K562 (cell line): ENCODE measurements around the gene CRYBG3.

ENCODE experiments used
- ADNP ChIP-seq: fragments of 200-800 bp; sonication (Bioruptor generic); IDR thresholded peaks from 2 replicates; pipeline ENCODE4 v1.6.1; 2016; ENCODE audit warnings: missing genetic modification characterization, missing compliant biosample characterization
- CTCF ChIP-seq, 3 experiments: IDR thresholded peaks in 2 of 3; conservative IDR thresholded peaks in 1 of 3; 2 replicates each; pipeline ENCODE4 v1.5.1; 2011 to 2012; ENCODE audit warnings: low read length in 3 of 3, mild to moderate bottlenecking in 3 of 3, control low read depth in 2 of 3, improper control_type of control experiment in 1 of 3, inconsistent platforms in 1 of 3, low read depth in 1 of 3, mixed read lengths in 1 of 3, moderate library complexity in 1 of 3; ENCODE audit not compliant: insufficient read depth in 2 of 3
- DNMT1 ChIP-seq: fragments of 450-650 bp; IDR thresholded peaks from 2 replicates; pipeline ENCODE4 v1.6.1; 2016; ENCODE audit warnings: antibody characterized with exemption, mild to moderate bottlenecking
- HDAC8 ChIP-seq: fragments of 450-650 bp; IDR thresholded peaks from 2 replicates; pipeline ENCODE4 v1.6.1; 2016; ENCODE audit warnings: mild to moderate bottlenecking, missing genetic modification characterization, moderate library complexity, missing compliant biosample characterization
- HNRNPK ChIP-seq: fragments of 200-400 bp; formaldehyde crosslinking; IDR thresholded peaks from one replicate; pipeline ENCODE4 v1.6.1; 2018; ENCODE audit warnings: mild to moderate bottlenecking, low read depth, low read length; ENCODE audit not compliant: poor library complexity, severe bottlenecking
- NFIC ChIP-seq: fragments of 450-650 bp; IDR thresholded peaks from 2 replicates; pipeline ENCODE4 v1.6.1; 2017; ENCODE audit warnings: mild to moderate bottlenecking, inconsistent platforms
- NR3C1 ChIP-seq: sonication (generic); formaldehyde crosslinking; IDR thresholded peaks from 2 replicates; pipeline ENCODE4 v1.8.1; 2022; ENCODE audit warnings: missing genetic modification reagents
- POLR2A ChIP-seq: fragments of 450-650 bp; conservative IDR thresholded peaks from 2 replicates; pipeline ENCODE4 v1.6.1; 2016
- POLR2AphosphoS5 ChIP-seq: IDR thresholded peaks from 2 replicates; pipeline ENCODE4 v1.6.1; 2011; ENCODE audit warnings: mild to moderate bottlenecking, low read depth, low read length, moderate library complexity; ENCODE audit not compliant: control insufficient read depth, insufficient read depth
- RCOR1 ChIP-seq, 2 experiments: IDR thresholded peaks; 2 replicates each; pipeline ENCODE4 v1.6.1; 2012; ENCODE audit warnings: low read depth in 2 of 2, low read length in 2 of 2, borderline replicate concordance in 1 of 2, improper control_type of control experiment in 1 of 2
- SAFB2 ChIP-seq: fragments of 200-400 bp; formaldehyde crosslinking; IDR thresholded peaks from 2 replicates; pipeline ENCODE4 v1.6.1; 2018; ENCODE audit warnings: borderline replicate concordance, low read length, low read depth, moderate library complexity; ENCODE audit not compliant: severe bottlenecking
- STAT6 ChIP-seq: sonication (generic); formaldehyde crosslinking; IDR thresholded peaks from 2 replicates; pipeline ENCODE4 v1.8.1; 2023; ENCODE audit warnings: mild to moderate bottlenecking, missing genetic modification reagents
- TFAP4 ChIP-seq: sonication (generic); formaldehyde crosslinking; IDR thresholded peaks from 2 replicates; pipeline ENCODE4 v1.8.0; 2022; ENCODE audit warnings: missing genetic modification reagents, mild to moderate bottlenecking, moderate library complexity, borderline replicate concordance
- ZBTB33 ChIP-seq: sonication (generic); formaldehyde crosslinking; IDR thresholded peaks from 2 replicates; pipeline ENCODE4 v1.8.1; 2023; ENCODE audit warnings: mild to moderate bottlenecking, missing genetic modification reagents

DNA sequence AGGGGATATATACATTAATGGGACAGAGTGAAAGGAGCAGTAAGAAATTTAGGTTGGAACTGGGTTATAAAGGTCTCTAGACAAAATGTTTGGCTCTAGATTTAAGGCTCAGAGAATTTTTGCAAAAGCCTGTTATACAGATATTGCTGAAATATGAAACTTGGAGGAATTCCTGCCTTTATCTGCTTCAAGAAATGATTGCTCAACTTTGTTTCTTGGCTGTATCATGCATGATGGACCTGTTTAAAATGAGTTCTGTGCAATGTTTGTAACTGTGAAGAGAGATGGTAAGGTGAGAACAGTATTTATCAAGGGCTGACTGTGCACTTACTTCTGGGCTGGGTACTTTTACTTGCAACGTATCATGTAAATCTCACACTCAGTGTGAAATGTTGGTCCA lies 3.3 kb downstream of the CRYBG3 start:
- TF ChIP-seq NR3C1 (no peak), ADNP (tag) (no peak), CTCF (IDR thresholded peaks at IDR 0.05 in 2 of 3, conservative IDR thresholded peaks at IDR 0.05 in 1 of 3; ENCODE audit: insufficient read depth in 2 of 3, low read depth in 1 of 3, low read length in 3 of 3) (no peak), DNMT1 (no peak), TFAP4 (CRISPR knock-in tag) (no peak), NFIC (no peak), RCOR1 (IDR thresholded peaks at IDR 0.05; ENCODE audit: borderline replicate concordance in 1 of 2, low read depth in 2 of 2, low read length in 2 of 2) (no peak), POLR2AphosphoS5 (no peak), ZBTB33 (CRISPR knock-in tag) (no peak), POLR2A (no peak), STAT6 (CRISPR knock-in tag) (no peak), SAFB2 (no peak), HDAC8 (tag) (no peak), HNRNPK (no peak)
